AG09309 (cell line): Measurements from ENCODE around the gene DNAH17.

Experiments
- DNase-seq: peaks from one replicate; pipeline ENCODE4 v3.0.0-alpha.2; 2010; ENCODE audit warnings: low read depth
- H3K4me3 ChIP-seq: 2 replicates; pipeline ENCODE4 v1.5.1; 2011; ENCODE audit warnings: mild to moderate bottlenecking, low read depth, low read length, moderate library complexity; ENCODE audit not compliant: control insufficient read depth
- CTCF ChIP-seq: IDR thresholded peaks from 2 replicates; pipeline ENCODE4 v1.5.1; 2011; ENCODE audit warnings: mild to moderate bottlenecking, low read depth, low read length, inconsistent platforms; ENCODE audit not compliant: insufficient read depth, control insufficient read depth; ENCODE audit errors: missing control alignments

The DNAH17 gene

GRCh38 chr17:78398390-78398789, 178.8 kb downstream of the DNAH17 start:
- no peak for TF ChIP-seq CTCF
- H3K4me3 ChIP-seq: no peak overlapping the region
- DNase-seq: no peak

DNA sequence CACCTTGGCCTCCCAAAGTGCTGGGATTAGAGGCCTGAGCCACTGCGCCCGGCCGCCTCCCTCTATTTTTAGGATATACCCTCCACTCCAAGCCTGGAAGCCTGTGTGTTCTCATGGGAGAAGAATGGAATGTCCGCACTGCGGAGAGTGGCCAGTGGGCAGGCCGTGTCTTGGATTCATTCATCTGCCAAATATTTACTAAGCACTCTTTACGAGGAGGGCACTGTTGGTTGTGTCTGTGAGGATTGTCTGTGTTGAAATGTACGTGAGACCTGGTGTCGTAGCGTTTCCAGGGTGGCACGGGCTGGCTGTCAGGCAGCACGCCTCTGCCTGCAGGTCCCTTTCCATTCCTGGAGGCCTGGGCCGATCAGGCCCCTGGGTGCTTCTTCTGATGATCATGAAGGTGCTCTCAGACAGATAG, 179.5 kb downstream of the DNAH17 start:
- no peak for TF ChIP-seq CTCF
- DNase-seq: no peak

GRCh38 chr17:78396441-78397337, 180.5 kb downstream of the DNAH17 start:
- no peak for TF ChIP-seq CTCF
- DNase-seq: no peak
- H3K4me3 ChIP-seq: no peak overlapping the region

More for the DNA sequence above, 179.5 kb downstream of the DNAH17 start:
- H3K4me3 ChIP-seq: no peak overlapping the region

- no peak for TF ChIP-seq CTCF
- DNase-seq: no peak
- H3K4me3 ChIP-seq: no peak overlapping the region
Observed at GRCh38 chr17:78395155-78395554, 182.0 kb downstream of the DNAH17 start.

DNA sequence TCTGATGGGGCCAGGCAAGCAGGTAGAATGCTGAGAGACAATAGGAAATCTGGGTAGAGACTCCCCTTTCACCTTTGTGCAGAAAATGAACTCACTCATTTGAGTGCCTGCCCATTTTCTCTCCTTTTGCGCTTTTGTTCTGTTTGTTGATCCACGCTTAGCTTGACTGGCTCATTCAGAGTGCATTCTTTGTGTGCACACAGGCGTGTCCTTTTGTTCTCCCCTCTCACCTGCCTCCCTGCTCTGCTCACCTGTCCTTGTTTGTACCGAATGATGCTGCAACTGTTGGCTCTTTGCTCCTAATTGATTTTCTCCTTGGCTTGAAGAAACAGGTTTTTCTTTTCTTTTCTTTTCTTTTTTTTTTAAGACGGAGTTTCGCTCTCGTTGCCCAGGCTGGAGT, 183.0 kb downstream of the DNAH17 start:
- TF ChIP-seq CTCF: no peak
- no peak for DNase-seq
- no peak overlapping the region for H3K4me3 ChIP-seq

DNA sequence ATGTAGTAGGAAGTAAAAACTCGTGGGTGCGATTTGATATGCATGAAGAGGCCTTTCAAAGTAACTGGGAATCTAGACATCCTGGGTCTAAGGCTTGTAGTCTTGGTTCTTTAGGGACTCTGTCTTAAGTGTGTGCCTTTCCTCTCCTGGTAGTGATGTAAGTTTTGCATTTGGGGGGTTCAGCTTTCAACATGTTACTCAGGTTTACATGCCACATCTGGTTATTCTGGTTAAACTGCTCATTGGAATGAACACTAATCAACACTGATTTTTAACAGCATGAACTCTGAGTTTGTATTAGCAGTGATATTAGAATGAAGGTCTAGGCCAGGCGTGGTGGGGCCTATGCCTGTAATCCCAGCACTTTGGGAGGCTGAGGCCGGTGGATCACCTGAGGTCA, 183.6 kb downstream of the DNAH17 start:
- H3K4me3 ChIP-seq: no peak overlapping the region
- no peak for TF ChIP-seq CTCF
- no peak for DNase-seq
